HL-60 (cell line): Measurements from ENCODE around the gene TUBGCP3.

Source experiments
- CTCF ChIP-seq: IDR thresholded peaks from one replicate; pipeline ENCODE4 v1.5.1; 2011; ENCODE audit warnings: low read length, control low read depth, inconsistent platforms; ENCODE audit not compliant: insufficient read depth
- POLR2AphosphoS5 ChIP-seq: IDR thresholded peaks from 2 replicates; pipeline ENCODE4 v1.6.1; 2012; ENCODE audit warnings: low read depth
- REST ChIP-seq: IDR thresholded peaks from 2 replicates; pipeline ENCODE4 v1.6.1; 2012; ENCODE audit warnings: low read depth; ENCODE audit not compliant: insufficient replicate concordance
- SPI1 ChIP-seq: IDR thresholded peaks from 2 replicates; pipeline ENCODE4 v1.6.1; 2012; ENCODE audit warnings: low read depth, mild to moderate bottlenecking, borderline replicate concordance

GRCh38 chr13:112574416-112574815, 13.5 kb downstream of the TUBGCP3 start:
- no peak for TF ChIP-seq CTCF
- no peak for TF ChIP-seq SPI1
- no peak for TF ChIP-seq REST
- no peak for TF ChIP-seq POLR2AphosphoS5
